ENCODE data around the gene CCDC174.
A peak's percentile ranks its signal among the peaks of the same experiment; 100 is the strongest.

CCDC174 gene

GRCh38 chr3:14616606-14617507 lies 34.7 kb upstream of the CCDC174 start:
- no peaks in the 10 kb centered on the region for H3K36me3 ChIP-seq (replicated peaks)
- peaks cover 6% of the 10 kb centered on the region; the same call in 1 of the 2 replicates for H3K4me1 ChIP-seq
- H3K4me3 ChIP-seq: no peak overlapping the region
- in situ Hi-C loops (cut with MboI; ENCODE audit: low sequenced_read_pairs): no loop called here
- H3K27me3 ChIP-seq (ENCODE audit: low read depth): peaks cover 16% of the 10 kb centered on the region
- no peak for DNase-seq (ENCODE audit: low spot score in 2 of 2)
- H3K9me3 ChIP-seq: no peaks in the 10 kb centered on the region

GRCh38 chr3:14617508-14618023 lies 34.0 kb upstream of the CCDC174 start:
- Histone ChIP-seq H3K27me3 (ENCODE audit: low read depth) (peaks cover 9% of the 10 kb centered on the region), H3K9me3 (no peaks in the 10 kb centered on the region), H3K4me1 (peaks cover 6% of the 10 kb centered on the region; the same call in 1 of the 2 replicates), H3K4me3 (no peak overlapping the region), H3K36me3 (replicated peaks) (no peaks in the 10 kb centered on the region)
- in situ Hi-C loops (cut with MboI; ENCODE audit: low sequenced_read_pairs): no loop called here
- no peak for DNase-seq (ENCODE audit: low spot score in 2 of 2)

- peaks cover 10% of the 10 kb centered on the region; the same call in 1 of the 2 replicates for H3K4me1 ChIP-seq
Observed at GRCh38 chr3:14619605-14620004, 32.0 kb upstream of the CCDC174 start.

GRCh38 chr3:14620512-14620911 lies 31.1 kb upstream of the CCDC174 start:
- H3K4me3 ChIP-seq: no peak overlapping the region
- no peaks in the 10 kb centered on the region for H3K27me3 ChIP-seq (ENCODE audit: low read depth)
- DNase-seq (ENCODE audit: low spot score in 2 of 2): peak; percentile 49 to 69
- H3K4me1 ChIP-seq: peaks cover 17% of the 10 kb centered on the region
- in situ Hi-C loops (cut with MboI; ENCODE audit: low sequenced_read_pairs): no loop called here
- H3K9me3 ChIP-seq: no peaks in the 10 kb centered on the region
- no peaks in the 10 kb centered on the region for H3K36me3 ChIP-seq (replicated peaks)

More at GRCh38 chr3:14619605-14620004, 32.0 kb upstream of the CCDC174 start:
- Histone ChIP-seq H3K4me3 (no peak overlapping the region), H3K27me3 (ENCODE audit: low read depth) (no peaks in the 10 kb centered on the region), H3K9me3 (no peaks in the 10 kb centered on the region), H3K36me3 (replicated peaks) (no peaks in the 10 kb centered on the region)
- in situ Hi-C loops (cut with MboI; ENCODE audit: low sequenced_read_pairs): no loop called here
- no peak for DNase-seq (ENCODE audit: low spot score in 2 of 2)

GRCh38 chr3:14621093-14621492 lies 30.5 kb upstream of the CCDC174 start:
- Histone ChIP-seq H3K4me3 (no peak overlapping the region), H3K9me3 (no peaks in the 10 kb centered on the region), H3K4me1 (peaks cover 17% of the 10 kb centered on the region), H3K36me3 (replicated peaks) (no peaks in the 10 kb centered on the region), H3K27me3 (ENCODE audit: low read depth) (no peaks in the 10 kb centered on the region)
- DNase-seq (ENCODE audit: low spot score in 2 of 2): no peak
- in situ Hi-C loops (cut with MboI; ENCODE audit: low sequenced_read_pairs): no loop called here

- Histone ChIP-seq H3K36me3 (replicated peaks) (no peaks in the 10 kb centered on the region), H3K9me3 (no peaks in the 10 kb centered on the region), H3K4me1 (peaks cover 17% of the 10 kb centered on the region), H3K4me3 (no peak overlapping the region), H3K27me3 (ENCODE audit: low read depth) (no peaks in the 10 kb centered on the region)
- DNase-seq (ENCODE audit: low spot score in 2 of 2): no peak
- in situ Hi-C loops (cut with MboI; ENCODE audit: low sequenced_read_pairs): no loop called here
Observed at GRCh38 chr3:14622368-14622767, 29.2 kb upstream of the CCDC174 start.

GRCh38 chr3:14623569-14624051 lies 28.0 kb upstream of the CCDC174 start:
- Histone ChIP-seq H3K27me3 (ENCODE audit: low read depth) (no peaks in the 10 kb centered on the region), H3K4me3 (no peak overlapping the region), H3K36me3 (replicated peaks) (no peaks in the 10 kb centered on the region), H3K4me1 (peaks cover 17% of the 10 kb centered on the region), H3K9me3 (no peaks in the 10 kb centered on the region)
- no peak for DNase-seq (ENCODE audit: low spot score in 2 of 2)
- in situ Hi-C loops (cut with MboI; ENCODE audit: low sequenced_read_pairs): no loop called here

- DNase-seq (ENCODE audit: low spot score in 2 of 2): no peak
- Histone ChIP-seq H3K27me3 (ENCODE audit: low read depth) (no peaks in the 10 kb centered on the region), H3K4me1 (peaks cover 17% of the 10 kb centered on the region), H3K36me3 (replicated peaks) (no peaks in the 10 kb centered on the region), H3K9me3 (no peaks in the 10 kb centered on the region), H3K4me3 (no peak overlapping the region)
- in situ Hi-C loops (cut with MboI; ENCODE audit: low sequenced_read_pairs): no loop called here
Observed at GRCh38 chr3:14624498-14624897, 27.1 kb upstream of the CCDC174 start.

GRCh38 chr3:14625443-14625842 lies 26.1 kb upstream of the CCDC174 start:
- in situ Hi-C loops (cut with MboI; ENCODE audit: low sequenced_read_pairs): no loop called here
- no peak overlapping the region for H3K4me3 ChIP-seq
- no peak for DNase-seq (ENCODE audit: low spot score in 2 of 2)
- peaks cover 14% of the 10 kb centered on the region for H3K4me1 ChIP-seq
- no peaks in the 10 kb centered on the region for H3K36me3 ChIP-seq (replicated peaks)
- H3K27me3 ChIP-seq (ENCODE audit: low read depth): no peaks in the 10 kb centered on the region
- no peaks in the 10 kb centered on the region for H3K9me3 ChIP-seq

GRCh38 chr3:14627815-14628214 lies 23.7 kb upstream of the CCDC174 start:
- Histone ChIP-seq H3K9me3 (no peaks in the 10 kb centered on the region), H3K27me3 (ENCODE audit: low read depth) (no peaks in the 10 kb centered on the region), H3K36me3 (replicated peaks) (no peaks in the 10 kb centered on the region), H3K4me3 (no peak overlapping the region), H3K4me1 (peaks cover 11% of the 10 kb centered on the region)
- in situ Hi-C loops (cut with MboI; ENCODE audit: low sequenced_read_pairs): no loop called here
- DNase-seq (ENCODE audit: low spot score in 2 of 2): no peak

GRCh38 chr3:14628406-14628805 lies 23.2 kb upstream of the CCDC174 start:
- H3K9me3 ChIP-seq: no peaks in the 10 kb centered on the region
- peaks cover 11% of the 10 kb centered on the region for H3K4me1 ChIP-seq
- H3K36me3 ChIP-seq (replicated peaks): no peaks in the 10 kb centered on the region
- no peak overlapping the region for H3K4me3 ChIP-seq
- no peak for DNase-seq (ENCODE audit: low spot score in 2 of 2)
- in situ Hi-C loops (cut with MboI; ENCODE audit: low sequenced_read_pairs): no loop called here
- H3K27me3 ChIP-seq (ENCODE audit: low read depth): no peaks in the 10 kb centered on the region

- Histone ChIP-seq H3K4me3 (no peak overlapping the region), H3K9me3 (no peaks in the 10 kb centered on the region), H3K27me3 (ENCODE audit: low read depth) (no peaks in the 10 kb centered on the region), H3K36me3 (replicated peaks) (no peaks in the 10 kb centered on the region), H3K4me1 (no peaks in the 10 kb centered on the region)
- no peak for DNase-seq (ENCODE audit: low spot score in 2 of 2)
- in situ Hi-C loops (cut with MboI; ENCODE audit: low sequenced_read_pairs): no loop called here
Observed at GRCh38 chr3:14630404-14631100, 21.0 kb upstream of the CCDC174 start.

GRCh38 chr3:14631101-14631497 lies 20.5 kb upstream of the CCDC174 start:
- DNase-seq (ENCODE audit: low spot score in 2 of 2): no peak
- in situ Hi-C loops (cut with MboI; ENCODE audit: low sequenced_read_pairs): no loop called here

More at GRCh38 chr3:14631101-14631497, 20.5 kb upstream of the CCDC174 start:
- no peaks in the 10 kb centered on the region for H3K27me3 ChIP-seq (ENCODE audit: low read depth)
- H3K4me1 ChIP-seq: no peaks in the 10 kb centered on the region
- H3K36me3 ChIP-seq (replicated peaks): no peaks in the 10 kb centered on the region
- no peaks in the 10 kb centered on the region for H3K9me3 ChIP-seq
- H3K4me3 ChIP-seq: no peak overlapping the region

All from HAP-1 (cell line).